ENCODE data around the gene ACER3. TPM values are rescaled to one million over a fixed set of nuclear protein-coding genes. Genes with fewer than 3 reads are reported as not detected.

The ACER3 gene
- total RNA-seq, 1 donor from 2014 or later: 67.2 TPM

DNA sequence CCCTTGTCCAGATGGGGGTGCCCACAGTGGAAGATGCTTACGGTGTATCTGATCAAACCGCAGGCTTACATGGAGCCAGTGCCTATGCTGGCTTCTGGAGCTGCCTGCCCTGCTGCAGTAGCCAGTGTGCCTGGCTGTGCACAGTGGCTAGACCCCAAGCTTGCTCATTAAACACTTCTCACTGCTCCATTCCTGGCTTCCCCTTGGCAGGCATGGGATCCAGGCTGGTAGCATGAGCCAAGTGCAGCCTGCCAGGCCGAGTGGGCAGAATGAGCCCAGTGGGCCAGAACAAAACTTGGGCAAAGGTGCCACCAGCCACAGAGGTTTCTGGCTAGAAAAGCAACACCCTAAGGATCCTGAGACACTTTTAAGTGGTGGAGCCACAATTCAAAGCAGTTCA lies 118.1 kb downstream of the ACER3 start:
- intact Hi-C loops (cut with DNase I): no loop called here
- Histone ChIP-seq H3K27me3 (ENCODE audit: low read depth) (no peaks in the 10 kb centered on the region), H3K36me3 (peaks cover 12% of the 10 kb centered on the region), H3K27ac (no peak overlapping the region), H3K9me3 (no peaks in the 10 kb centered on the region), H3K4me1 (no peaks in the 10 kb centered on the region), H3K4me3 (no peak overlapping the region)
- DNase-seq: no peak
- TF ChIP-seq, protein P1, sequence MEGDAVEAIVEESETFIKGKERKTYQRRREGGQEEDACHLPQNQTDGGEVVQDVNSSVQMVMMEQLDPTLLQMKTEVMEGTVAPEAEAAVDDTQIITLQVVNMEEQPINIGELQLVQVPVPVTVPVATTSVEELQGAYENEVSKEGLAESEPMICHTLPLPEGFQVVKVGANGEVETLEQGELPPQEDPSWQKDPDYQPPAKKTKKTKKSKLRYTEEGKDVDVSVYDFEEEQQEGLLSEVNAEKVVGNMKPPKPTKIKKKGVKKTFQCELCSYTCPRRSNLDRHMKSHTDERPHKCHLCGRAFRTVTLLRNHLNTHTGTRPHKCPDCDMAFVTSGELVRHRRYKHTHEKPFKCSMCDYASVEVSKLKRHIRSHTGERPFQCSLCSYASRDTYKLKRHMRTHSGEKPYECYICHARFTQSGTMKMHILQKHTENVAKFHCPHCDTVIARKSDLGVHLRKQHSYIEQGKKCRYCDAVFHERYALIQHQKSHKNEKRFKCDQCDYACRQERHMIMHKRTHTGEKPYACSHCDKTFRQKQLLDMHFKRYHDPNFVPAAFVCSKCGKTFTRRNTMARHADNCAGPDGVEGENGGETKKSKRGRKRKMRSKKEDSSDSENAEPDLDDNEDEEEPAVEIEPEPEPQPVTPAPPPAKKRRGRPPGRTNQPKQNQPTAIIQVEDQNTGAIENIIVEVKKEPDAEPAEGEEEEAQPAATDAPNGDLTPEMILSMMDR (IDR thresholded peaks at IDR 0.05): no peak
- ATAC-seq: no peak

DNA sequence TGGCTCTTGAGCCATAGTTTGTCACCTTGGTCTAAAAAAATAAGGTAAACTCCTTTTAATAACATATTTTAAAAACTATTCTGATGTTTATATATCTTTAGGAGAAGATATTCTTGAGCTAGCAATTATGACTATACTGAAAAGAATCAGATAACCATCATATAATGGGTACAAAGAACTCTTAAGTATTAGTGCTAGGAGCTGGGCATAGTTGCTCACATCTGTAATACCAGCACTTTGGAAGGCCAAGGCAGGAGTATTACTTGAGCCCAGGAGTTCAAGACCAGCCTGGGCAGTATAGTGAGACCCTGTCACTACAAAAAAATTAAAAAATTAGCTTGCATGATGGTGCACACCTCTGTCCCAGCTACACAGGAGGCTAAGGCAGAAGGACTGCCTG lies 119.5 kb downstream of the ACER3 start:
- Histone ChIP-seq H3K9me3 (no peaks in the 10 kb centered on the region), H3K36me3 (peaks cover 15% of the 10 kb centered on the region), H3K27ac (no peak overlapping the region), H3K27me3 (ENCODE audit: low read depth) (no peaks in the 10 kb centered on the region), H3K4me3 (no peak overlapping the region), H3K4me1 (no peaks in the 10 kb centered on the region)
- TF ChIP-seq, protein P1 (IDR thresholded peaks at IDR 0.05): no peak
- DNase-seq: no peak
- ATAC-seq: no peak
- intact Hi-C loops (cut with DNase I): no loop called here

DNA sequence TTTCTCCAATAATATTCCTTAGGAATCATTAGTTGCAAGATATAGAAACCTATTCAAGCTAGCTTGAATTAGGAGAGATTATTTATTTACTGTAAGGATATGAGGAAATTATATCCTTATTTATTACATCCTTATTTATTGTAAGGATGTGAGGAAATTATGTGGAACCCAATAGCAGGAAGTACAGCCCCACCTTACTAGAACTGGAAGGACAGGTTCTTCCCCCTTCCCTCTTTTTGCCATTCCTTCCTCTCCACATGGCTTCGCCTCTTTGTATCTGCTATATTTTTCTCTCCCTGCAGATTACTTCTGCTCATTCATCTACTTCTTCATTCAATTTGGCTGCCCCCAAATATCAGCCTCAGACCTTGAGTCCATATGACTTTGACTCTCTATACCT lies 124.0 kb downstream of the ACER3 start:
- no peak for DNase-seq
- H3K27ac ChIP-seq: no peak overlapping the region
- H3K36me3 ChIP-seq: peaks cover 11% of the 10 kb centered on the region
- ATAC-seq: no peak
- no peak overlapping the region for H3K4me3 ChIP-seq
- TF ChIP-seq, protein P1 (IDR thresholded peaks at IDR 0.05): no peak
- H3K27me3 ChIP-seq (ENCODE audit: low read depth): no peaks in the 10 kb centered on the region
- no peaks in the 10 kb centered on the region for H3K9me3 ChIP-seq
- no peaks in the 10 kb centered on the region for H3K4me1 ChIP-seq
- intact Hi-C loops (cut with DNase I): no loop called here

DNA sequence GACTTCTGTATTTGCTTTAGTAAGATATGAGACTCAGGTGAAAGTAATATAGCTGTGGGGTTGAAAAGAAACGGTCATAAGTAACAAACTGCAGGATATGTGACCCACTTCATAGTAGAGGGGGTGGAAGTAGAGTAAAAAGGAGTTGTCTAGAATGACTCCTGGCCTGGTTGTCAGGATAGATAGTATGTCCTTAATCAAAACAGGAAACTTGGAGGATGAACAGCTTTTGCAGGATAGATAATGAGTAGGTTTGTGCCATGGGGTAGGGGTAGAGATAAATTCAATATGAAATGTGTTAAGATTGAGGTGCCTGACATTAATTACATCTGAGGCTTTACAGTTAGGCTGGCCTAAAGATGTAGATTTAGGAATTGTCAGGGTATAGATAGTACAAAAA lies 126.5 kb downstream of the ACER3 start:
- H3K9me3 ChIP-seq: no peaks in the 10 kb centered on the region
- no peaks in the 10 kb centered on the region for H3K27me3 ChIP-seq (ENCODE audit: low read depth)
- intact Hi-C loops (cut with DNase I): no loop called here
- no peak overlapping the region for H3K27ac ChIP-seq
- peaks cover 31% of the 10 kb centered on the region for H3K36me3 ChIP-seq
- TF ChIP-seq, protein P1 (IDR thresholded peaks at IDR 0.05): no peak
- no peak overlapping the region for H3K4me3 ChIP-seq
- DNase-seq (no peak), ATAC-seq (no peak)
- H3K4me1 ChIP-seq: no peaks in the 10 kb centered on the region

DNA sequence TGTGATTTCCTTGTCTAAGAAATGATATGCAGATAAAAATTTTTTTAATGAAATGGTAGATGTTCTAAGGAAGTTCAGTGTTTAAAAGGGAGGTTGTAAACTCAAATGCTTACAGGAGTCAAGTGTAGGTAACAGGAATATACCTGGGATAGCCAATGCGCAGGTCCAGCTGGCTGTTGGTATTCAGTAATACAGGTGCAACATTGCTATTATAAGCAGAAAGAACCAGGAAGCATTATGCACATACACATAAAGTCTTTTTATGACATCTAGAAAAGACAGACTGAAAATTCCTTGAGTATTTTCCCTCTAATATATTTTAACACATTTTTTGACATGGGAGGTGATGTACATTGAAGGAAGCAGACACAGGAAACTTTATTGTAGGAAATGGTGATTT lies 129.9 kb downstream of the ACER3 start:
- no peaks in the 10 kb centered on the region for H3K9me3 ChIP-seq
- no peak overlapping the region for H3K27ac ChIP-seq
- no peak overlapping the region for H3K4me3 ChIP-seq
- no peak for ATAC-seq
- no peaks in the 10 kb centered on the region for H3K27me3 ChIP-seq (ENCODE audit: low read depth)
- intact Hi-C loops (cut with DNase I): no loop called here
- no peaks in the 10 kb centered on the region for H3K4me1 ChIP-seq
- peaks cover 49% of the 10 kb centered on the region for H3K36me3 ChIP-seq
- DNase-seq: no peak
- TF ChIP-seq, protein P1 (IDR thresholded peaks at IDR 0.05): no peak

DNA sequence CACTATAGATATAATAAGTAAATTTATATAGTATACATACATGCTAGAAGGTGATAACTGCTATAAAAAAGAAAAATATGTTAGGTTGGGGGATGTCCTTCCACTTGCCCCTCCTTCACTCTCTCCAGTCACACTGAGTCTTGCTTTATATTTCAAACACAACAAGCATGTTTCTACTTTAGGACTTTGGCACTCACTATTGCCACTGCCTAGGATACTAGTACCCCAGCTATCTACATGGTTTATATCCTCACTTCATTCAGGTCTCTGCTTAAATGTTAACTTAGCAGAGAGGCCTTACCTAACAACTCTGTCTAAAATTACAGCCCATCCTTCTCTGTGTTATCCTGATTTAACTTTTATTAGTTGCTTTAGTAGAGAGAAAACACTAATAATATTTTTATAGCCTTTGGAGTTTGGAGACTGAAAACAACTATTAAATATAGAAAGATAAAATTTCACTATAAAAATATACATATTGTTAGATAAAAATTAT lies 134.4 kb downstream of the ACER3 start:
- TF ChIP-seq, protein P1 (IDR thresholded peaks at IDR 0.05): no peak
- ATAC-seq: no peak
- Histone ChIP-seq H3K4me3 (no peak overlapping the region), H3K27ac (no peak overlapping the region), H3K27me3 (ENCODE audit: low read depth) (no peaks in the 10 kb centered on the region), H3K9me3 (no peaks in the 10 kb centered on the region), H3K36me3 (peaks cover 41% of the 10 kb centered on the region), H3K4me1 (no peaks in the 10 kb centered on the region)
- no peak for DNase-seq
- intact Hi-C loops (cut with DNase I): no loop called here
